ENCODE measurements around the gene TMEM270.

The TMEM270 gene

DNA sequence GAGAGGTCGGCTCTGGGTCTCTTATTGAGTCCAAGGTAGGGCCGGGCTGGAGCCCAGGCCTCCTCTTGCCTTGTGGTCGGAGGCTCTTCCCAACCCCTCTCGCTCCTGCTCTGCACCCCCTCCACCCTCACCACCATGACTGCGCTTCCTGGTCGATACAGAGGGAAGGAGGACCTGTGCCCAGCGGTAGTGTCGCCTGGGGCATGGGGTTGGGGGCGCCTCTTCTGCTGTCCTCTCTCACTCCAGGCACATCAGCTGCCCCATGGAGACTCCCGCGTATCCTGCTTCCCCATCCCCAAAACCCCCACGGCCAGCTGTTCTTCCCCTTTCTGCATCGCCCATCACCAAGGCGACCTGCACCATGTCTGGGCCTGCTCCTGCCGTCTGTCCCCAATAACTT is 44.4 kb downstream of the TMEM270 start:
- H3K27me3 ChIP-seq (ENCODE audit: control insufficient read depth in 1 of 2, insufficient read depth in 2 of 2, low read length in 2 of 2): no peaks in the 10 kb centered on the region
- H3K36me3 ChIP-seq (ENCODE audit: insufficient read depth, low read length): no peaks in the 10 kb centered on the region
- H3K4me3 ChIP-seq (ENCODE audit: low read depth in 1 of 2, low read length in 2 of 2): no peak overlapping the region
- H3K4me1 ChIP-seq (ENCODE audit: insufficient read depth, low read length): no peaks in the 10 kb centered on the region
- H3K9me3 ChIP-seq (ENCODE audit: low read length): no peaks in the 10 kb centered on the region
- no peak overlapping the region for H3K27ac ChIP-seq (ENCODE audit: low read depth, low read length)
- no peak overlapping the region for H3K9ac ChIP-seq (ENCODE audit: low read length)

GRCh38 chr7:73906874-73907273 is 45.9 kb downstream of the TMEM270 start:
- no peaks in the 10 kb centered on the region for H3K4me1 ChIP-seq (ENCODE audit: insufficient read depth, low read length)
- H3K4me3 ChIP-seq (ENCODE audit: low read depth in 1 of 2, low read length in 2 of 2): no peak overlapping the region
- no peaks in the 10 kb centered on the region for H3K27me3 ChIP-seq (ENCODE audit: control insufficient read depth in 1 of 2, insufficient read depth in 2 of 2, low read length in 2 of 2)
- no peak overlapping the region for H3K9ac ChIP-seq (ENCODE audit: low read length)
- H3K36me3 ChIP-seq (ENCODE audit: insufficient read depth, low read length): no peaks in the 10 kb centered on the region
- H3K27ac ChIP-seq (ENCODE audit: low read depth, low read length): no peak overlapping the region
- no peaks in the 10 kb centered on the region for H3K9me3 ChIP-seq (ENCODE audit: low read length)

GRCh38 chr7:73907554-73908122 is 46.7 kb downstream of the TMEM270 start:
- no peak overlapping the region for H3K9ac ChIP-seq (ENCODE audit: low read length)
- H3K36me3 ChIP-seq (ENCODE audit: insufficient read depth, low read length): no peaks in the 10 kb centered on the region
- H3K27ac ChIP-seq (ENCODE audit: low read depth, low read length): no peak overlapping the region
- H3K27me3 ChIP-seq (ENCODE audit: control insufficient read depth in 1 of 2, insufficient read depth in 2 of 2, low read length in 2 of 2): no peaks in the 10 kb centered on the region
- H3K9me3 ChIP-seq (ENCODE audit: low read length): no peaks in the 10 kb centered on the region
- H3K4me1 ChIP-seq (ENCODE audit: insufficient read depth, low read length): no peaks in the 10 kb centered on the region
- H3K4me3 ChIP-seq (ENCODE audit: low read depth in 1 of 2, low read length in 2 of 2): no peak overlapping the region

DNA sequence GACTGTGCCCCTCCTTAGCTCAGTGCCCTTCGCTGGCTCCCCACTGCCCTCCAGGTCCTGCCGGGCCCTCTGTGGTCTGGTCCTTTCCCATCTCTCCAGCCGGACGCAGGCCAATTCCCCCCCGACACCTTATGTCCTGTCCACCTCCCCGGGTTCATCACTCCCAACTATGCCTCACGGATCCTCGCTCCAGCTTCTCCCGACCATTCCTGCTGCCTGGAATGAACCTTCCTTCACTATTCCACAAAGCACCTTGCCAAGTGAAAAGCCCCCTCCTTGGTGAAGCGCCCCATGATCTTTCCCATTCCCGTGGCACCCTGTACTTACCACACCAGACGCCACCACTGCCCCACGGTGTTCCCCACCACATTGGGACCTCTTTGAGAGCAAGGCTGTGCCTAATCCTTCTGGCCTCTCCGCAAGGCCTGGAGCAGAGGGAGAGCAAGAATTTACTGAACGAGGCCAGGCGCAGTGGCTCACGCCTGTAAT is 47.2 kb downstream of the TMEM270 start:
- H3K4me3 ChIP-seq (ENCODE audit: low read depth in 1 of 2, low read length in 2 of 2): no peak overlapping the region
- no peaks in the 10 kb centered on the region for H3K4me1 ChIP-seq (ENCODE audit: insufficient read depth, low read length)
- H3K36me3 ChIP-seq (ENCODE audit: insufficient read depth, low read length): no peaks in the 10 kb centered on the region
- no peak overlapping the region for H3K9ac ChIP-seq (ENCODE audit: low read length)
- no peaks in the 10 kb centered on the region for H3K27me3 ChIP-seq (ENCODE audit: control insufficient read depth in 1 of 2, insufficient read depth in 2 of 2, low read length in 2 of 2)
- no peaks in the 10 kb centered on the region for H3K9me3 ChIP-seq (ENCODE audit: low read length)
- no peak overlapping the region for H3K27ac ChIP-seq (ENCODE audit: low read depth, low read length)

DNA sequence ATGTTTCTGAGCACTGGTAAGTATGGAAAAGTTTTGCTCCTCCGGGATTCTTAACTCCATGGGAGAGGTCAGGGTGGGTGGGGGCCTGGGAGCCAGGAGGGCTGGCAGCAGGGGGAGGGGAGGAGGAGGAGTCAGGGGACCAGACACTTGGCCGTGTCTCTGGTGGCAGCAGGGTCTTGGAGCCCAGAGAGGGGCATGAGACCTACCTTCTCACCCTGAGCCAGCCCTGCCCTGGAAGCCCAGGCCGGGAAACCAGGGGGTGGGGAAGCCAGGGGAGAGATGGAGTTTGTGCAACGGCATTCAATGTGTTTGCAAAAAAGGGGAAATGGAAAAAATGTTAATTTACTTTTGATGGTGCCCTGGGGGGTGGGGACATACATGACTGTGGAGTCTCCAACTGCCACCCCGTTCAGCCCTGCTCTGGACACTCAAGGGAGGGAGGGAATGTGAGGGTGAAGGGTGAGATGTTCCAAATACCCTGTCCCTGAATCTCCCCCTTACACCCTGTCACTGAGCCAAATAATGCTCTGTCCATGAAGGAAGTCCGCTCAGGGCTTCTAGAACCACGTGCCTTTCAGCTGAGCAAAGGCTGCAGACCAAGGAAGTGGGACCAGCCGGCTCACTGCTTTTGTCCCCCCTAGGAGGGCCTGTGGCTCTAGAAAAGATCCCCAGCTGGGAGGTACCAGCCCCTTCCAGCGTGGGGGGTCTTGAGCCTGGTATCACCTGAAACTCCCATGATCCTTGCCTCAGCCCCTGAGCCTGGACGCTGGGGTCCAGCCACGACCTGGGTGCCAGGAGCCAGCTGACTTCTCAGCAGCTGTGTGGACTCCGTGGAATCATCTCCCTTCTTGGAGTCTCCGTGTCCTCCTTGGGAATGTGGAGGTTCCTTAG is 48.3 kb downstream of the TMEM270 start:
- Histone ChIP-seq H3K27ac (ENCODE audit: low read depth, low read length) (no peak overlapping the region), H3K36me3 (ENCODE audit: insufficient read depth, low read length) (no peaks in the 10 kb centered on the region), H3K27me3 (ENCODE audit: control insufficient read depth in 1 of 2, insufficient read depth in 2 of 2, low read length in 2 of 2) (no peaks in the 10 kb centered on the region), H3K9me3 (ENCODE audit: low read length) (no peaks in the 10 kb centered on the region), H3K4me1 (ENCODE audit: insufficient read depth, low read length) (no peaks in the 10 kb centered on the region), H3K9ac (ENCODE audit: low read length) (no peak overlapping the region), H3K4me3 (ENCODE audit: low read depth in 1 of 2, low read length in 2 of 2) (no peak overlapping the region)

DNA sequence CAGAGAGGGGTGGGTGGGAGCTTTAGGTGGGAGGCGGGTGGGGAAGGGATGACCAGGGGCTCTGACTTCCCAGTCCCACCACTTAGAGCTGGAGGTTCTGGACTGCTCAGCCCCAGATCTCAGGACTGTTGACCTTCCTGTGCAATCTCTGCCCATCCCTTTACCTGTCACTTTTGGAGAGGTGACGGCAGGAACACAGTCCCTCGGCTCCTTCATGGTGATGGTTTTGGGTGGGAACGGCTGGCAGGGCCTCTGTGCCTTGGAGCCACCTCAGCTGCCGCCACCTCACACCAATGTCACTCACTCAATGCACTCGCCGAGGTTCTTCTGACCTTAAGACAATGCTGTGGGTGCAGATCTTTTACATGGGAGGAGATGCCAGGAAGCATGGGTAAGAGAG is 49.0 kb downstream of the TMEM270 start:
- H3K4me1 ChIP-seq (ENCODE audit: insufficient read depth, low read length): no peaks in the 10 kb centered on the region
- H3K36me3 ChIP-seq (ENCODE audit: insufficient read depth, low read length): no peaks in the 10 kb centered on the region
- H3K9ac ChIP-seq (ENCODE audit: low read length): no peak overlapping the region
- no peak overlapping the region for H3K4me3 ChIP-seq (ENCODE audit: low read depth in 1 of 2, low read length in 2 of 2)
- no peaks in the 10 kb centered on the region for H3K9me3 ChIP-seq (ENCODE audit: low read length)
- H3K27me3 ChIP-seq (ENCODE audit: control insufficient read depth in 1 of 2, insufficient read depth in 2 of 2, low read length in 2 of 2): no peaks in the 10 kb centered on the region
- H3K27ac ChIP-seq (ENCODE audit: low read depth, low read length): no peak overlapping the region

GRCh38 chr7:73912223-73912622 is 51.3 kb downstream of the TMEM270 start:
- Histone ChIP-seq H3K4me3 (ENCODE audit: low read depth in 1 of 2, low read length in 2 of 2) (no peak overlapping the region), H3K4me1 (ENCODE audit: insufficient read depth, low read length) (no peaks in the 10 kb centered on the region), H3K27ac (ENCODE audit: low read depth, low read length) (no peak overlapping the region), H3K9me3 (ENCODE audit: low read length) (no peaks in the 10 kb centered on the region), H3K36me3 (ENCODE audit: insufficient read depth, low read length) (no peaks in the 10 kb centered on the region), H3K27me3 (ENCODE audit: control insufficient read depth in 1 of 2, insufficient read depth in 2 of 2, low read length in 2 of 2) (no peaks in the 10 kb centered on the region), H3K9ac (ENCODE audit: low read length) (no peak overlapping the region)
